ENCODE measurements around the gene OTX1. TPM values are rescaled to one million over a fixed set of nuclear protein-coding genes. Genes with fewer than 3 reads are reported as not detected.
A peak's percentile ranks its signal among the peaks of the same experiment; 100 is the strongest.

OTX1 gene
- total and polyA plus RNA-seq, 2 of the 8 experiments (the other 6 are each of a cell fraction or from before 2014, with no cell fraction given), result 0.24 to 3.3 TPM

DNA sequence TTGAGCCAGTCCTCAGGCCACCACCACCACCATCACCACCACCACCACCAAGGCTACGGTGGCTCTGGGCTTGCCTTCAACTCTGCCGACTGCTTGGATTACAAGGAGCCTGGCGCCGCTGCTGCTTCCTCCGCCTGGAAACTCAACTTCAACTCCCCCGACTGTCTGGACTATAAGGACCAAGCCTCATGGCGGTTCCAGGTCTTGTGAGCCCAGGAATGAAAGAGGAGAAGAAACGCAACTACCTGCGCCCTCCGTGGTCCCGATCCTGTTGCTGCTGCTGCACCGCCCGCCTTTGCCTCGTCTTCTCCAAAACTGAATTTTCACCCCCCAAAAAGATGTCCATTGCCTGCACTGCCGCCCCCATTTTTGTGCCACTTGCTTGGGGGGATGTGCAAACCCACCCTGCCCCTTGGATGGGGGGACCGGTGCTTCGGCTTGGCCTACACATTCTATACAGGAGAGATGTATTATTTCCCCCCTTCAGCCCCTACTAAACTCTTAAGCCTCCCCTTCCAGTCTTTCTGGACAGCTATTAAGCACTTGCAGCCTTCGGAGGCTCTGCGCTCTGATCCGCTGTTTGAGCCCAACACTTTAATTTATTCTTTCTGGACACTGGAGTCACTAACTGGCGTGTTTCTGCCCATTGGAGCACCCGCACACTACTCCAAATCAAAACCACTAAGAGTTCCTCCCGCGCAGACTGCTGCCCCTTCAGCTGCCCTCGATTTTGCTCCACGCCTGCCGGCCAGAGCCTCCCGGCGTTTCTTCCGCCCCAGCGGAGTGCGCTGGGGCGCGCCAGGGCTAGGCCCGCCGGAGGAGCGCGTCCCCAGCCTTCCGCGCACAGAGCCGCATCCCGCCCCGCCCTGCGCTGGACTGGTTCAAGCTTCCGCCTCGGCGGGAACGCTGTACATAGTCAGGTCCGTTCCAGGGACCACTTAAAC is 5.7 kb downstream of the OTX1 start:
- peak overlapping the region; percentile 70 for H2AK5ac ChIP-seq (ENCODE audit: low read depth, low read length)
- no peak for FAIRE-seq
- peak overlapping the region; percentile 86 to 90 for H3K4me2 ChIP-seq (ENCODE audit: insufficient read depth in 1 of 2, low read depth in 2 of 2, low read length in 2 of 2)
- no peaks in the 10 kb centered on the region for H3K79me1 ChIP-seq (ENCODE audit: low read depth, low read length)
- H3K56ac ChIP-seq (replicated peaks; ENCODE audit: insufficient read length, low read depth, low read length), result no peak overlapping the region
- peaks cover 19% of the 10 kb centered on the region for H3K23me2 ChIP-seq (ENCODE audit: low read depth, low read length)
- WGBS, 2 experiments (ENCODE audit: extremely low coverage in 1 of 2, insufficient coverage in 1 of 2, insufficient read length in 1 of 2, insufficient replicate concordance in 2 of 2, low coverage in 1 of 2, low lambda C conversion rate in 2 of 2, missing lambda C conversion rate in 1 of 2), result 9% methylated on average over 49 of the region's 49 CpGs; no CpG with 5 or more reads in 1 of the 2 experiments
- POLR2A ChIA-PET (ENCODE audit: partially characterized antibody), result interaction anchor here (0.6 to 4.9 kb wide), 4 partner anchors 9 to 471 kb away, joined by 3 to 31 read pairs (median 4); no protein-coding TSS in a partner anchor
- H3K23ac ChIP-seq (ENCODE audit: insufficient read length), result no peak overlapping the region
- peak overlapping the region; percentile 98; the same call in 1 of the 2 replicates for H2BK12ac ChIP-seq (ENCODE audit: low read depth, low read length)
- DNase-seq (ENCODE audit: low read depth in 1 of 2, low spot score in 2 of 2), result peak in 1 of 2 experiments; percentile 56
- no peak overlapping the region for H2BK120ac ChIP-seq (replicated peaks; ENCODE audit: low read depth, low read length)
- no peaks in the 10 kb centered on the region for H3K9me3 ChIP-seq (ENCODE audit: insufficient read depth in 2 of 2, low read depth in 1 of 2, low read length in 1 of 2)
- H3K14ac ChIP-seq (ENCODE audit: insufficient read length), result no peak overlapping the region
- CTCF ChIA-PET (ENCODE audit: partially characterized antibody), result interaction anchor here (1.2 to 6.5 kb wide), 3 partner anchors 12 to 599 kb away, joined by 3 to 50 read pairs (median 5); no protein-coding TSS in a partner anchor
- H4K91ac ChIP-seq (replicated peaks; ENCODE audit: insufficient read length, low read length), result peak overlapping the region; percentile 77
- H2AFZ ChIP-seq (ENCODE audit: low read length), result no peak overlapping the region
- no peak overlapping the region for H3K4ac ChIP-seq (replicated peaks; ENCODE audit: insufficient read length, low read depth, low read length)
- H4K20me1 ChIP-seq (replicated peaks in 1 of 2; ENCODE audit: control insufficient read depth in 1 of 2, insufficient read depth in 2 of 2, low read length in 2 of 2), result peaks cover 13 to 21% of the 10 kb centered on the region in 2 experiments
- H2BK20ac ChIP-seq (ENCODE audit: low read length), result 0 out of 2 replicates have a peak overlapping the region, but pooled peaks have one; percentile 34
- no peak overlapping the region for H4K8ac ChIP-seq (ENCODE audit: extremely low read depth, insufficient read depth, low read length)
- no peaks in the 10 kb centered on the region for H3K79me2 ChIP-seq (ENCODE audit: control insufficient read depth in 1 of 2, insufficient read depth in 2 of 2, low read length in 2 of 2)
- H3K27ac ChIP-seq (ENCODE audit: low read depth, low read length), result no peak overlapping the region
- H2BK15ac ChIP-seq (ENCODE audit: low read length), result peak overlapping the region; percentile 90; the same call in 1 of the 2 replicates
- no peak overlapping the region for H4K5ac ChIP-seq (ENCODE audit: insufficient read length, low read depth, low read length)
- no peak overlapping the region for H3K9ac ChIP-seq (replicated peaks in 1 of 4; ENCODE audit: extremely low read depth in 1 of 4, low read depth in 3 of 4, low read length in 3 of 4)
- H2BK5ac ChIP-seq (ENCODE audit: low read depth, low read length), result no peak overlapping the region
- peaks cover 0 to 16% (median 0%) of the 10 kb centered on the region in 4 experiments; a peak in 2 of 8 replicates for H3K36me3 ChIP-seq (ENCODE audit: control insufficient read depth in 2 of 4, insufficient read depth in 4 of 4, low read length in 3 of 4)
- H3K18ac ChIP-seq (ENCODE audit: extremely low read depth, low read length), result peak overlapping the region; percentile 36
- peaks cover 74 to 99% (median 93%) of the 10 kb centered on the region in 4 experiments for H3K27me3 ChIP-seq (replicated peaks in 1 of 4; ENCODE audit: control insufficient read depth in 3 of 4, extremely low read depth in 1 of 4, insufficient read depth in 3 of 4, low read length in 3 of 4)
- peak overlapping the region in 2 of 4 experiments; percentile 7 to 74; a peak in 5 of 8 replicates for H3K4me3 ChIP-seq (ENCODE audit: extremely low read depth in 1 of 4, insufficient read depth in 2 of 4, low read depth in 3 of 4, low read length in 4 of 4)
- H3K4me1 ChIP-seq (replicated peaks in 1 of 4; ENCODE audit: control insufficient read depth in 3 of 4, insufficient read depth in 4 of 4, low read length in 3 of 4), result peaks cover 9 to 60% (median 48%) of the 10 kb centered on the region in 4 experiments
- TF ChIP-seq, protein P1, sequence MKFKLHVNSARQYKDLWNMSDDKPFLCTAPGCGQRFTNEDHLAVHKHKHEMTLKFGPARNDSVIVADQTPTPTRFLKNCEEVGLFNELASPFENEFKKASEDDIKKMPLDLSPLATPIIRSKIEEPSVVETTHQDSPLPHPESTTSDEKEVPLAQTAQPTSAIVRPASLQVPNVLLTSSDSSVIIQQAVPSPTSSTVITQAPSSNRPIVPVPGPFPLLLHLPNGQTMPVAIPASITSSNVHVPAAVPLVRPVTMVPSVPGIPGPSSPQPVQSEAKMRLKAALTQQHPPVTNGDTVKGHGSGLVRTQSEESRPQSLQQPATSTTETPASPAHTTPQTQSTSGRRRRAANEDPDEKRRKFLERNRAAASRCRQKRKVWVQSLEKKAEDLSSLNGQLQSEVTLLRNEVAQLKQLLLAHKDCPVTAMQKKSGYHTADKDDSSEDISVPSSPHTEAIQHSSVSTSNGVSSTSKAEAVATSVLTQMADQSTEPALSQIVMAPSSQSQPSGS (IDR thresholded peaks at IDR 0.05; ENCODE audit: low read length), result no peak
- TF ChIP-seq SP2 (IDR thresholded peaks at IDR 0.05; ENCODE audit: low read length), result no peak
- TF ChIP-seq TEAD4 (IDR thresholded peaks at IDR 0.05; ENCODE audit: low read depth, low read length), result no peak
- no peak for TF ChIP-seq GTF2F1 (IDR thresholded peaks at IDR 0.05; ENCODE audit: borderline replicate concordance, low read depth, low read length)
- TF ChIP-seq, protein P2, sequence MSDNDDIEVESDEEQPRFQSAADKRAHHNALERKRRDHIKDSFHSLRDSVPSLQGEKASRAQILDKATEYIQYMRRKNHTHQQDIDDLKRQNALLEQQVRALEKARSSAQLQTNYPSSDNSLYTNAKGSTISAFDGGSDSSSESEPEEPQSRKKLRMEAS (IDR thresholded peaks at IDR 0.05), result no peak
- TF ChIP-seq SIN3A (conservative IDR thresholded peaks at IDR 0.05 in 1 of 2, IDR thresholded peaks at IDR 0.05 in 1 of 2; ENCODE audit: low read depth in 1 of 2, low read length in 2 of 2), result no peak
- TF ChIP-seq EGR1 (IDR thresholded peaks at IDR 0.05; ENCODE audit: borderline replicate concordance, low read depth, low read length), result peak; percentile 8; the same call in 1 of the 2 replicates
- TF ChIP-seq SIRT6 (IDR thresholded peaks at IDR 0.05; ENCODE audit: low read length), result no peak
- no peak for TF ChIP-seq TBP (IDR thresholded peaks at IDR 0.05; ENCODE audit: low read depth, low read length)

Measured in H1 (cell line).